Mesenchymal stem cell (in vitro differentiated cells and primary cell): Measurements from ENCODE around the gene KCTD17.
A peak's percentile ranks its signal among the peaks of the same experiment; 100 is the strongest.

Experiments used
- DNase-seq: peaks from one replicate; pipeline ENCODE4 v3.0.0-alpha.2; 2013
- H2AFZ ChIP-seq: one replicate; pipeline ENCODE4 v1.6.1; 2013; ENCODE audit warnings: low read depth, mild to moderate bottlenecking, control low read depth, inconsistent platforms, low read length, moderate library complexity
- H2AK5ac ChIP-seq: 2 replicates; pipeline ENCODE4 v1.6.1; 2013; ENCODE audit warnings: low read length, moderate library complexity, mild to moderate bottlenecking, inconsistent platforms; ENCODE audit not compliant: severe bottlenecking
- H2BK120ac ChIP-seq: one replicate; pipeline ENCODE4 v1.6.1; 2013; ENCODE audit warnings: low read depth, mild to moderate bottlenecking, inconsistent platforms, low read length, moderate library complexity
- H2BK12ac ChIP-seq, 2 experiments: one replicate each; pipeline ENCODE4 v1.6.1; 2013; ENCODE audit warnings: inconsistent platforms in 2 of 2, low read length in 2 of 2, mild to moderate bottlenecking in 2 of 2, moderate library complexity in 2 of 2, control low read depth in 1 of 2
- H2BK15ac ChIP-seq: one replicate; pipeline ENCODE4 v1.6.1; 2013; ENCODE audit warnings: mild to moderate bottlenecking, low read depth, inconsistent platforms; ENCODE audit not compliant: poor library complexity, severe bottlenecking
- H2BK5ac ChIP-seq: 2 replicates; pipeline ENCODE4 v1.6.1; 2013; ENCODE audit warnings: low read depth, mild to moderate bottlenecking, low read length, control low read depth, inconsistent platforms; ENCODE audit not compliant: poor library complexity, severe bottlenecking
- H3K14ac ChIP-seq, 2 experiments: one replicate each; pipeline ENCODE4 v1.6.1; 2013; ENCODE audit warnings: inconsistent platforms in 2 of 2, low read length in 2 of 2, control low read depth in 1 of 2, mild to moderate bottlenecking in 1 of 2, moderate library complexity in 1 of 2
- H3K18ac ChIP-seq, 2 experiments: one replicate each; pipeline ENCODE4 v1.6.1; 2013; ENCODE audit warnings: inconsistent platforms in 2 of 2, low read length in 2 of 2, control low read depth in 1 of 2, low read depth in 1 of 2, mild to moderate bottlenecking in 1 of 2
- H3K23ac ChIP-seq, 2 experiments: one replicate each; pipeline ENCODE4 v1.6.1; 2013; ENCODE audit warnings: inconsistent platforms in 2 of 2, low read length in 2 of 2, mild to moderate bottlenecking in 2 of 2, moderate library complexity in 2 of 2, control low read depth in 1 of 2
- H3K27ac ChIP-seq: 2 replicates; pipeline ENCODE4 v1.5.1; 2013; ENCODE audit warnings: mild to moderate bottlenecking, moderate library complexity, low read length, control low read depth, inconsistent platforms; ENCODE audit not compliant: poor library complexity, severe bottlenecking
- H3K27me3 ChIP-seq, 2 experiments: 2 replicates each; pipeline versions ENCODE4 v1.6.1 to v1.7.0; 2013; ENCODE audit warnings: low read length in 2 of 2, mild to moderate bottlenecking in 2 of 2, moderate library complexity in 2 of 2, control low read depth in 1 of 2, inconsistent platforms in 1 of 2; ENCODE audit not compliant: control insufficient read depth in 1 of 2, insufficient read depth in 1 of 2
- H3K36me3 ChIP-seq, 2 experiments: 2 replicates each; pipeline versions ENCODE4 v1.6.1 to v1.7.0; 2013; ENCODE audit warnings: low read length in 2 of 2, control low read depth in 1 of 2, inconsistent platforms in 1 of 2, low read depth in 1 of 2, mild to moderate bottlenecking in 1 of 2; ENCODE audit not compliant: insufficient read depth in 2 of 2, control insufficient read depth in 1 of 2
- H3K4ac ChIP-seq, 2 experiments: one replicate each; pipeline ENCODE4 v1.6.1; 2013; ENCODE audit warnings: inconsistent platforms in 2 of 2, low read length in 2 of 2, mild to moderate bottlenecking in 2 of 2, moderate library complexity in 2 of 2, control low read depth in 1 of 2, low read depth in 1 of 2
- H3K4me1 ChIP-seq: 2 replicates; pipeline ENCODE4 v1.6.1; 2013; ENCODE audit warnings: low read depth, low read length, control low read depth; ENCODE audit not compliant: control insufficient read depth, insufficient read depth
- H3K4me2 ChIP-seq: 2 replicates; pipeline ENCODE4 v1.6.1; 2013; ENCODE audit warnings: low read length, mild to moderate bottlenecking, inconsistent platforms; ENCODE audit not compliant: poor library complexity, severe bottlenecking
- H3K4me3 ChIP-seq, 2 experiments: 2 replicates each; pipeline versions ENCODE4 v1.5.1 to v1.7.0; 2013; ENCODE audit warnings: low read length in 2 of 2, mild to moderate bottlenecking in 2 of 2, control low read depth in 1 of 2, low read depth in 1 of 2; ENCODE audit not compliant: insufficient read depth in 1 of 2
- H3K79me1 ChIP-seq: replicated peaks from 2 replicates; pipeline ENCODE4 v1.6.1; 2013; ENCODE audit warnings: mild to moderate bottlenecking, control low read depth, low read length, inconsistent platforms; ENCODE audit not compliant: poor library complexity, severe bottlenecking
- H3K9ac ChIP-seq: 2 replicates; pipeline ENCODE4 v1.7.0; 2013; ENCODE audit warnings: mild to moderate bottlenecking, low read length, moderate library complexity
- H3K9me3 ChIP-seq: 2 replicates; pipeline ENCODE4 v1.7.0; 2013; ENCODE audit warnings: mild to moderate bottlenecking, low read length; ENCODE audit not compliant: control insufficient read depth
- H4K8ac ChIP-seq: one replicate; pipeline ENCODE4 v1.6.1; 2013; ENCODE audit warnings: inconsistent platforms, mild to moderate bottlenecking, low read length, moderate library complexity
- H4K91ac ChIP-seq: one replicate; pipeline ENCODE4 v1.6.1; 2013; ENCODE audit warnings: mild to moderate bottlenecking, low read length, inconsistent platforms
- WGBS: methylation state at CpG from one replicate; pipeline ENCODE4 v1.1.7; 2013; ENCODE audit warnings: mixed read lengths; 5-methylcytosine and 5-hydroxymethylcytosine counted together

KCTD17 gene

DNA sequence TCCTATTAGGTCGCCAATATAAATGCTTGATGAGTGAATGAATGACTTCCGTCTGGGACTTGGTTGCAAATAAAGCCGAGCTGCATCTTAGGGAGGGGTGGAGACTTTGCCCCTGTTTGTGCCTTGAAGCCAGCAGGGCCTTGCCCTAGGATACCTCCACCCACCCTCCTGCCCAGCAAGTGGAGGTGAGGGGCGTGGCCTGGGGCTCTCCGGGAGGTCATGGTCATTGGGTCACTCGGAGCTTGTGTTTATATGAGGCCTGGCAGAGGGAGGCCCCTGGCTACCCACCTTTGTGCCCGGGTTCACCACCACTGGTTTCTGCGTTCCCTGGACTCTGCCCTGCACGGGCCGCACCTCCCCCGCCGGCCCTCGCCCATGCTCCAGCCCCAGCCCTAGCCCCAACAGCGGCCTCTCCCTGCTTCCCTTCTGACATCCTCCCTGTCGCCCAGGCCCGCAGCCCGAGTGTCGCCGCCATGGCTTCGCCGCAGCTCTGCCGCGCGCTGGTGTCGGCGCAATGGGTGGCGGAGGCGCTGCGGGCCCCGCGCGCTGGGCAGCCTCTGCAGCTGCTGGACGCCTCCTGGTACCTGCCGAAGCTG is 27.7 kb upstream of the KCTD17 start:
- 96% methylated on average over 34 of the region's 34 CpGs for WGBS
- no peak overlapping the region for H3K23ac ChIP-seq
- H2BK12ac ChIP-seq: no peak overlapping the region

DNA sequence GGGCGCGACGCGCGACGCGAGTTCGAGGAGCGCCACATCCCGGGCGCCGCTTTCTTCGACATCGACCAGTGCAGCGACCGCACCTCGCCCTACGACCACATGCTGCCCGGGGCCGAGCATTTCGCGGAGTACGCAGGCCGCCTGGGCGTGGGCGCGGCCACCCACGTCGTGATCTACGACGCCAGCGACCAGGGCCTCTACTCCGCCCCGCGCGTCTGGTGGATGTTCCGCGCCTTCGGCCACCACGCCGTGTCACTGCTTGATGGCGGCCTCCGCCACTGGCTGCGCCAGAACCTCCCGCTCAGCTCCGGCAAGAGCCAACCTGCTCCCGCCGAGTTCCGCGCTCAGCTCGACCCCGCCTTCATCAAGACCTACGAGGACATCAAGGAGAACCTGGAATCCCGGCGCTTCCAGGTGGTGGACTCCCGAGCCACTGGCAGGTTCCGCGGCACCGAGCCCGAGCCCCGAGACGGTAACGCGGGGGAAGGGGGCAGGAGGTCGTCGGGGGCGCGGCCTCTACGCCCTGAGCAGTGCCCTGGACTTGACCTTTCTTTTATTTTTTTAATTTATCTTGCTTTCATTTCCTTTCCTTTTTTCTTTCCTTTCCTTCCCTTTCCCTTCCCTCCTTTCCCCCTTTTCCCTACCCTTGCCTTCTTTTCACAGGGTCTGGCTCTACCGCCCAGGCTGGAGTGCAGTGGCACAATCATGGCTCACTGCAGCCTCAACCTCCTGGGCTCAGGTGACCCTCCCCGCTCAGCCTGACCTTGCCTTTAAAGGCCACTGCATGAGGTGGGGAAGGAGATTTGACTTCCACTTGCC is 27.0 kb upstream of the KCTD17 start:
- no peaks in the 10 kb centered on the region for H3K27me3 ChIP-seq
- H3K4me3 ChIP-seq: no peak overlapping the region
- no peak overlapping the region for H3K4me2 ChIP-seq
- no peak overlapping the region for H4K91ac ChIP-seq
- no peak overlapping the region for H3K18ac ChIP-seq
- WGBS: 97% methylated on average over 61 of the region's 71 CpGs
- H3K9me3 ChIP-seq: no peaks in the 10 kb centered on the region
- H3K23ac ChIP-seq: no peak overlapping the region
- H2AK5ac ChIP-seq: no peak overlapping the region
- H2BK15ac ChIP-seq: no peak overlapping the region
- no peak overlapping the region for H3K14ac ChIP-seq
- peaks cover 35 to 60% of the 10 kb centered on the region in 2 experiments for H3K36me3 ChIP-seq
- no peak overlapping the region for H2BK120ac ChIP-seq
- no peak overlapping the region for H3K9ac ChIP-seq
- H3K27ac ChIP-seq: no peak overlapping the region
- peaks cover 59% of the 10 kb centered on the region for H3K79me1 ChIP-seq
- H2BK5ac ChIP-seq: no peak overlapping the region
- no peak overlapping the region for H2BK12ac ChIP-seq
- H3K4me1 ChIP-seq: peaks cover 21% of the 10 kb centered on the region
- H4K8ac ChIP-seq: no peak overlapping the region
- no peak overlapping the region for H2AFZ ChIP-seq
- DNase-seq: no peak
- no peak overlapping the region for H3K4ac ChIP-seq

More for the DNA sequence above, 27.7 kb upstream of the KCTD17 start:
- Histone ChIP-seq H3K4ac (no peak overlapping the region), H2BK15ac (no peak overlapping the region), H4K8ac (no peak overlapping the region), H3K9ac (no peak overlapping the region), H3K27me3 (no peaks in the 10 kb centered on the region), H2AK5ac (no peak overlapping the region), H3K14ac (no peak overlapping the region), H3K9me3 (no peaks in the 10 kb centered on the region), H3K4me2 (no peak overlapping the region), H2BK5ac (no peak overlapping the region), H3K27ac (no peak overlapping the region), H2BK120ac (no peak overlapping the region), H3K36me3 (peaks cover 28 to 53% of the 10 kb centered on the region in 2 experiments), H3K79me1 (peaks cover 52% of the 10 kb centered on the region), H4K91ac (no peak overlapping the region), H3K4me1 (peaks cover 21% of the 10 kb centered on the region), H3K18ac (no peak overlapping the region), H2AFZ (no peak overlapping the region), H3K4me3 (no peak overlapping the region)
- DNase-seq: no peak

DNA sequence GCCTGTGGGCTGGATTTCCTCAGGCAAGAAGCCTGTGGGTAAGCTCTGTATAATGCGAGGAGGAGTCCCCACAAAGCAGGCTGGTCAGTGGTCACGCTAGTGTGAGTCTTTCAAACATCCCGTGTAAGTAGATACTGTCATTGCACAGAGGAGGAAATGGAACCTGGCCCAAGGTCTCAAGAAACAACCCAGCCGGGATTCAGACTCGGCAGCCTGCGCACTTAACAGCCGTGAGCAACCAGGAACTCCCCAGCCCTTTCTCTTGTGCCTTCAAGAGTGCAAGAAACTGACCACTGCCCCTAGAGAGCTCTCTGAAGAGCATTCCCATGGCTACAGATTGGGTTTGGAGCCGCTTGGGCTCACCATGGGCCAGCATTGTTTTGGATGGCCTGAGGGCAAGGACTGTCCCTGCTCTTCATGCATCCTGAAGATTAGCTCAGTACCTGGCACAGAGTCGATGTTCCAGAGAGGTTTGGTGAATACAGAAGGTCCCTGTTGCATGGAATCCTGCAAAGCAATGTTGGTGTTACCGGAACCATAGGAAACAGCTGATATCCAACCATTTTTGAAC is 26.0 kb upstream of the KCTD17 start:
- H3K23ac ChIP-seq: no peak overlapping the region
- H3K79me1 ChIP-seq: peaks cover 58% of the 10 kb centered on the region
- no peaks in the 10 kb centered on the region for H3K27me3 ChIP-seq
- H3K18ac ChIP-seq: no peak overlapping the region
- H2AK5ac ChIP-seq: no peak overlapping the region
- H3K4me3 ChIP-seq: no peak overlapping the region
- no peak for DNase-seq
- H2BK15ac ChIP-seq: no peak overlapping the region
- no peak overlapping the region for H3K9ac ChIP-seq
- H3K27ac ChIP-seq: no peak overlapping the region
- no peaks in the 10 kb centered on the region for H3K9me3 ChIP-seq
- no peak overlapping the region for H2BK5ac ChIP-seq
- H2AFZ ChIP-seq: no peak overlapping the region
- peaks cover 20% of the 10 kb centered on the region for H3K4me1 ChIP-seq
- no peak overlapping the region for H3K14ac ChIP-seq
- no peak overlapping the region for H4K8ac ChIP-seq
- no peak overlapping the region for H4K91ac ChIP-seq
- H3K36me3 ChIP-seq: peaks cover 40 to 70% of the 10 kb centered on the region in 2 experiments
- no peak overlapping the region for H3K4ac ChIP-seq
- no peak overlapping the region for H3K4me2 ChIP-seq
- H2BK120ac ChIP-seq: no peak overlapping the region
- 91% methylated on average over 10 of the region's 10 CpGs for WGBS
- H2BK12ac ChIP-seq: no peak overlapping the region

DNA sequence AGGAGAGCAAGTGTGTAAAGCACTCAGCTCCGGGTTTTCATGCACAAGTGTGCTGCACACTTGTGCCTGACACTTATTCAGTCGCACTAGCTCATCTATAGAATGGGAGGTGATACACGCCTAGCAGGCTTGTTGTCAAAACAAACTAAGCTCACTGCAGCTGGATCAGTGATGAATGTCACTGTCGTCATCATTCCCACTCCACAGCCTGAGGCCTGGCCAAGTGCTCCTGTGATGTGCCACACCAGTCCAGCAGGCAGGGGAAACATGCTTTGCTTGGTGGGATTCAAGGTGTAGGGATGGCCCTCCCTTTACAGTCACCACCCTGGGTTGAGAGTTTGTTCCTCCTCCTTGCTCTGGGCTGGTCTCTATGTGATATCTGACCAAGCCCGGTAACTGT is 25.2 kb upstream of the KCTD17 start:
- Histone ChIP-seq H2BK120ac (no peak overlapping the region), H3K27me3 (no peaks in the 10 kb centered on the region), H2AK5ac (no peak overlapping the region), H2AFZ (no peak overlapping the region), H2BK5ac (no peak overlapping the region), H3K4me3 (no peak overlapping the region), H3K79me1 (peaks cover 56% of the 10 kb centered on the region), H2BK15ac (no peak overlapping the region), H3K23ac (no peak overlapping the region), H3K9ac (no peak overlapping the region), H3K18ac (no peak overlapping the region), H3K36me3 (peaks cover 40 to 72% of the 10 kb centered on the region in 2 experiments), H3K4me2 (no peak overlapping the region), H3K14ac (no peak overlapping the region), H4K8ac (peak overlapping the region; percentile 35), H3K27ac (no peak overlapping the region), H3K4ac (no peak overlapping the region), H3K9me3 (no peaks in the 10 kb centered on the region), H2BK12ac (no peak overlapping the region), H4K91ac (no peak overlapping the region), H3K4me1 (peaks cover 24% of the 10 kb centered on the region)
- no peak for DNase-seq
- WGBS: 97% methylated on average over 5 of the region's 5 CpGs
